ENCODE data around the gene MIB2.

MIB2 gene

GRCh38 chr1:1616045-1616790 lies 918 bp downstream of the MIB2 start:
- TF ChIP-seq, protein P1, sequence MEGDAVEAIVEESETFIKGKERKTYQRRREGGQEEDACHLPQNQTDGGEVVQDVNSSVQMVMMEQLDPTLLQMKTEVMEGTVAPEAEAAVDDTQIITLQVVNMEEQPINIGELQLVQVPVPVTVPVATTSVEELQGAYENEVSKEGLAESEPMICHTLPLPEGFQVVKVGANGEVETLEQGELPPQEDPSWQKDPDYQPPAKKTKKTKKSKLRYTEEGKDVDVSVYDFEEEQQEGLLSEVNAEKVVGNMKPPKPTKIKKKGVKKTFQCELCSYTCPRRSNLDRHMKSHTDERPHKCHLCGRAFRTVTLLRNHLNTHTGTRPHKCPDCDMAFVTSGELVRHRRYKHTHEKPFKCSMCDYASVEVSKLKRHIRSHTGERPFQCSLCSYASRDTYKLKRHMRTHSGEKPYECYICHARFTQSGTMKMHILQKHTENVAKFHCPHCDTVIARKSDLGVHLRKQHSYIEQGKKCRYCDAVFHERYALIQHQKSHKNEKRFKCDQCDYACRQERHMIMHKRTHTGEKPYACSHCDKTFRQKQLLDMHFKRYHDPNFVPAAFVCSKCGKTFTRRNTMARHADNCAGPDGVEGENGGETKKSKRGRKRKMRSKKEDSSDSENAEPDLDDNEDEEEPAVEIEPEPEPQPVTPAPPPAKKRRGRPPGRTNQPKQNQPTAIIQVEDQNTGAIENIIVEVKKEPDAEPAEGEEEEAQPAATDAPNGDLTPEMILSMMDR (IDR thresholded peaks at IDR 0.05; ENCODE audit: control insufficient read depth, extremely low read depth, insufficient read depth) = no peak
- peak overlapping the region; percentile 90 for H3K4me3 ChIP-seq (ENCODE audit: low read depth, low read length)
- no peak for DNase-seq (ENCODE audit: low read depth)

DNA sequence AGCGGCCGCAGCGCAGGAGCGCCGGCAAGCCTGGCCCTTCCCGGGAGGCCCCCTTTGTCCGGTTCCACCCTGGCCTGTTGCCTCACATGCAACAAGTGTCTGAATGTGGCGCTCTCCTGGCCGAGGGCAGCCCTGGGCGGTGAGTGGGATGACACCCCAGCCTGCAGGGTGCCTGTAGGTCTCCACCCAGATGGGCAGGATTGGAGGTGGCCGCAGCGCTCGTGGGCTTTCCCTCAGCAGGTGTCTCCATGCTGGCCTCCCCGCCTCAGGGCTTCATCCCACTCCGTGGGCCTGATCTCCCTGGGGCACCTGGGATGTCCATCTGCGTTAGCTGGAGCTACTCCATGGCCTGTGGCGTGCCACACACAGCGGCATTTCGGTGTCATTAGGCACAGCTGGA lies 1.5 kb downstream of the MIB2 start:
- H3K4me3 ChIP-seq (ENCODE audit: low read depth, low read length) = peak overlapping the region; percentile 90
- DNase-seq (ENCODE audit: low read depth) = no peak

GRCh38 chr1:1617516-1617915 lies 2.2 kb downstream of the MIB2 start:
- TF ChIP-seq, protein P1 (IDR thresholded peaks at IDR 0.05; ENCODE audit: control insufficient read depth, extremely low read depth, insufficient read depth) = no peak
- no peak overlapping the region for H3K4me3 ChIP-seq (ENCODE audit: low read depth, low read length)
- no peak for DNase-seq (ENCODE audit: low read depth)

More for the DNA sequence above, 1.5 kb downstream of the MIB2 start:
- TF ChIP-seq, protein P1 (IDR thresholded peaks at IDR 0.05; ENCODE audit: control insufficient read depth, extremely low read depth, insufficient read depth) = no peak

GRCh38 chr1:1617925-1618324 lies 2.6 kb downstream of the MIB2 start:
- H3K4me3 ChIP-seq (ENCODE audit: low read depth, low read length) = no peak overlapping the region
- DNase-seq (ENCODE audit: low read depth) = no peak
- TF ChIP-seq, protein P1 (IDR thresholded peaks at IDR 0.05; ENCODE audit: control insufficient read depth, extremely low read depth, insufficient read depth) = no peak

DNA sequence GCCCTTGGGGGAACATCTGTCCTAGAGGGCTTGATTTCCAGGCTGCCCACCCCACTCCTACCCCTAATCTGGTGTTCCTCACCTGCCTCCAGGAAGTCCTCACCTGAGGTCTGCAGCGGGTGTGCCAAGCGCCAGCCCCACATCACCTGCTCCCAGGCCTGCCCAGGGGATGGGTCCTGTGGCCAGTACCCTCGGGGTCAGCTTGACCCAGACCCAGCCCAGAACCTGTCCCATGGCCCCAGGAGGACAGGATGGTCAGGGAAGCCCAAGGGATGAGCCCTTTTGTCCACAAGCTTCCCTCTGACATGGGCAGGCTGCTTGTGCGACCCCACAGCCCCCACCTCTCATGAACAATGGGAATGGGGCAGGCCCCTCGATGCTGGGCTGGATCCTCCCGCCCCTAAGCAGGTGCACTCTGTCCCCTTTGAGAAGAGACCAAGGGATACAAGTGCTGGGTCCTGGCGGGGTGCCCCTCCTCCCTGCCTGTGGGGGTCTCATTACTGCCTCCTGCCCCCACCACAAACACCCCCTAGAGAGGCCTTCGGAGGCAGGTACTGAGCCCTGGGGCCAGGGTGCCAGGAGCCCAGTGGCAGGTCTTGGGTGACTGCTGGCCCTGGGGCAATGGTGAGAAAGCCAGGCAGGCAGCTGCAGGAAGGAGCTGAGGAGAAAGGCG lies 3.2 kb downstream of the MIB2 start:
- no peak for DNase-seq (ENCODE audit: low read depth)

GRCh38 chr1:1619917-1620361 lies 4.6 kb downstream of the MIB2 start:
- DNase-seq (ENCODE audit: low read depth) = no peak
- no peak overlapping the region for H3K4me3 ChIP-seq (ENCODE audit: low read depth, low read length)
- TF ChIP-seq, protein P1 (IDR thresholded peaks at IDR 0.05; ENCODE audit: control insufficient read depth, extremely low read depth, insufficient read depth) = no peak

More for the DNA sequence above, 3.2 kb downstream of the MIB2 start:
- no peak overlapping the region for H3K4me3 ChIP-seq (ENCODE audit: low read depth, low read length)
- TF ChIP-seq, protein P1 (IDR thresholded peaks at IDR 0.05; ENCODE audit: control insufficient read depth, extremely low read depth, insufficient read depth) = no peak
